ENCODE data around the gene PPP4R1. TPM values are rescaled to one million over a fixed set of nuclear protein-coding genes. Genes with fewer than 3 reads are reported as not detected.
"Not testable (repeated sequence)": the region's sequence is repeated elsewhere in the genome, so short reads cannot be mapped to it uniquely, and the experiment has no call there.

PPP4R1 gene
- total RNA-seq, 2 experiments from 2014 or later, result 42.2 to 42.9 TPM

DNA sequence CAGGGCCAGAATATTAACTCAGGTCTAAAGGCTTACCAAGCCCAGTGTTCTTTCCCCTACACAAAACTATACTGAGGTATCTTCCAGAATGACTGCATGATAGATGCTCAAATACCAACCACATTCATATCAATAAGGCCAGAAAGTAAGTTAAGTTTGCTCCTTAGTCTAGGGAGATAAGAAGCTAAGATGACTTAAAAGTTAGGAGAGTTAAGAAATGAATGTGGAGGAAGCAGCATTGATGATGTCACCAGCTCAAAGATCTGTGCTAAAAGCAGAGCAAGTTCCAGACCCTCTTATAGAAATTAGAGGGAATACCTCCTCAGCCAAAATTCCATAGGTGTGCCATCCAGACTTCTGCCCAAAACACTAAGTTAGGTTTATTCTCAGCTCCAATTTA is 6.1 kb downstream of the PPP4R1 start:
- POLR2A ChIA-PET, result no interaction called here

DNA sequence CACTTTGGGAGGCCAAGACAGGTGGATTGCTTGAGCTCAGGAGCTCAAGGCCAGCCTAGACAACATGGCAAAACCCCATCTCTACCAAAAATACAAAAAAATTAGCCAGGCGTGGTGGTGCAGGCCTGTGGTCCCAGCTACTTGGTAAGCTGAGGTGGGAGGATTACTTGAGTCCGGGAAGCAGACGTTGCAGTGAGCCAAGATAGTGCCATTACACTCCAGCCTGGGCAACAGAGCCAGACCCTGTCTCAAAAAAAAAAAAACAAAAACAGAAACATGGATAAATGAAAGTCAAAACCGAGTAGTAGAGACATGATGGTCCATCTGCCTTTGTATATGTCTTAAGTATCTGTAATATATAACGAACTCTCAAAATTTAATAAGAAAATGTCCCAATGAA is 7.2 kb downstream of the PPP4R1 start:
- H3K27me3 Mint-ChIP-seq (ENCODE audit: low read depth); H3K4me3 Mint-ChIP-seq; POLR2A ChIA-PET; ATAC-seq; H3K27ac Mint-ChIP-seq; H3K9me3 Mint-ChIP-seq (ENCODE audit: insufficient read depth); DNase-seq; CTCF ChIA-PET: not testable (repeated sequence)
- H3K4me1 Mint-ChIP-seq (ENCODE audit: low read depth), result peaks cover 22% of the 10 kb centered on the region
- peaks cover 17% of the 10 kb centered on the region for H3K36me3 Mint-ChIP-seq (ENCODE audit: low read depth)

More for the DNA sequence above, 6.1 kb downstream of the PPP4R1 start:
- DNase-seq, result no peak
- Mint-ChIP-seq H3K27me3 (ENCODE audit: low read depth) (no peaks in the 10 kb centered on the region), H3K9me3 (ENCODE audit: insufficient read depth) (no peaks in the 10 kb centered on the region), H3K4me3 (no peak overlapping the region), H3K27ac (no peak overlapping the region), H3K36me3 (ENCODE audit: low read depth) (peaks cover 14% of the 10 kb centered on the region), H3K4me1 (ENCODE audit: low read depth) (peaks cover 33% of the 10 kb centered on the region)
- CTCF ChIA-PET, result interaction anchor here (0.8 kb wide), 1 partner anchor 65 kb away, joined by 3 read pairs; no protein-coding TSS in a partner anchor
- no peak for ATAC-seq

DNA sequence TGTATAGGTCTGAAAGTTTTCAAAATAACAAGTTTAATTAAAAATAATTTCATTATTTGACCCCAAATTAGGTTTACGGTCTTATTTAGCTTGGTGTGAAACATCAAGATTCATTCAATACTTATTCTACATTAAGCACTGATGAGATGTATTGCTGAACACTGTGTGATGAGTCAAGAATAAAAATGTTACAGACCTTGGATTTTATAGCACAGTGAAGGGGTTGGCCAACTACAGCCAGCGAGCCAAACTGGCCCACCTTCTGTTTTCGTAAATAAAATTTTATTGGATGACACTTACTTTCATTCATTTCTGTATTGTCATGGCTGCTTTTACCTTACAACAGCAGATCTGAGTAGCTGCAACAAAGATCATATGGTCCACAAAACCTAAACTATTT is 8.3 kb downstream of the PPP4R1 start:
- H3K36me3 Mint-ChIP-seq (ENCODE audit: low read depth), result peaks cover 16% of the 10 kb centered on the region
- no peaks in the 10 kb centered on the region for H3K27me3 Mint-ChIP-seq (ENCODE audit: low read depth)
- no peak overlapping the region for H3K27ac Mint-ChIP-seq
- no peak for DNase-seq
- H3K4me1 Mint-ChIP-seq (ENCODE audit: low read depth), result peaks cover 19% of the 10 kb centered on the region
- ChIA-PET POLR2A (no interaction called here), CTCF (no interaction called here)
- H3K9me3 Mint-ChIP-seq (ENCODE audit: insufficient read depth), result no peaks in the 10 kb centered on the region
- no peak overlapping the region for H3K4me3 Mint-ChIP-seq
- ATAC-seq, result no peak

DNA sequence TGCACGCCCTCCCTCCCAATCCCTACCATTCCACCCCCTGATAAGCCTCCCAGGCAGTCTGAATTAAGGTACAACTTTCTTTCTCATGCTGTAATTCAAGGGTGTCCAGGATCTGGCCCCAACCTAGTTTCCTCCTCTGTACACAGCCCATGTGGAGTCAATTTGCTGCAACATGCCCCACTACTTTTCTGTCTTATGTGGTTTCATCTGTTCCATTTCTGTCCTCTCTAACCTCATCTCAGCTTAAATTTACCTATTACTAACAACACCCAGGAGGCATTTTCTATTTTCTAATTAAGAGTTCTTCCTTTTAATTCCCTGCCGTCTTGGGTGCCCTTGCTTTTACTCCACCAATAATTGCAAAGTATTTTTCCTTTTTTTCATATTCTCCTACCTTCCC is 10.0 kb downstream of the PPP4R1 start:
- POLR2A ChIA-PET, result interaction anchor here (0.7 kb wide), 1 partner anchor 921 kb away, joined by 3 read pairs; the partner anchor contains the start of gene NAPG

DNA sequence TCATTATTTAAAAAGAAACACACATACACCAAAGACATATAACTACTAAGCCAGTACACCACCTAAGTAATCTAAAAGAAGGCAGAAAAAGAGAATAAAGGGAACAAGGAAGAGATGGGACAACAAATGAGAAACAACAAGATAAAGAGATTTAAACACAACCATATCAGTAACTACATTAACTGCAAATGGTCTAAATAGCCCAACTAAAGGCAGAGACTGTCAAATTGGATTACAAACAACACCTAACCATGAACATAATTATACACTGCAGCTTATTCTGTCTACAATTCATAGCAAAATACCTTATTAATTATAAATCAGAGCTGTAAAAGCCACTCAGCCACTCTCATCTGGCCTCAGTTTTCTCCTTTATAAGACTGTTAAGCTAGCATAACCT is 15.0 kb downstream of the PPP4R1 start:
- no peak overlapping the region for H3K4me3 Mint-ChIP-seq
- CTCF ChIA-PET, result no interaction called here
- H3K9me3 Mint-ChIP-seq (ENCODE audit: insufficient read depth), result peaks cover 26% of the 10 kb centered on the region
- POLR2A ChIA-PET, result no interaction called here
- H3K36me3 Mint-ChIP-seq (ENCODE audit: low read depth), result peaks cover 32% of the 10 kb centered on the region
- H3K27me3 Mint-ChIP-seq (ENCODE audit: low read depth), result no peaks in the 10 kb centered on the region
- ATAC-seq, result no peak
- no peak overlapping the region for H3K27ac Mint-ChIP-seq
- peaks cover 17% of the 10 kb centered on the region for H3K4me1 Mint-ChIP-seq (ENCODE audit: low read depth)
- no peak for DNase-seq

More for the DNA sequence above, 10.0 kb downstream of the PPP4R1 start:
- Mint-ChIP-seq H3K4me3 (no peak overlapping the region), H3K36me3 (ENCODE audit: low read depth) (peaks cover 16% of the 10 kb centered on the region), H3K27ac (no peak overlapping the region), H3K4me1 (ENCODE audit: low read depth) (peaks cover 18% of the 10 kb centered on the region), H3K27me3 (ENCODE audit: low read depth) (no peaks in the 10 kb centered on the region), H3K9me3 (ENCODE audit: insufficient read depth) (peaks cover 10% of the 10 kb centered on the region)
- no peak for ATAC-seq
- no peak for DNase-seq
- CTCF ChIA-PET, result no interaction called here

DNA sequence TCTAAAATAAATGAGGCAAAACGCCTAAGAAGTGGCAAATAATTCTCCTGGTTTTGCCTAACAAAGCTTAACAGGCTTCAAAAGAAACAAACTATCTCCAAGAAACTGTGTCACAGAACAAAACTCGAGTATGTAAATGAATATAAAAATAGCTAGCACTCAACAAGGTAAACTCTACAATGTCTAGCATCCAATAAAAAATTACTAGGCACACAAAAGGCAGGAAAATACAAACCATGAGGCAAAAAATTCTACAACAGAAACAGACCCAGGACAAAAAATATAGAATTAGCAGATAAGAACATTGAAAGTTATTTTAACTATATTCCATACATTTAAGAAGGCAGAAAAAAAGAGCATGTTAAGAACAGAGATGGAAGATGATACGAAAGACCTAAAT is 16.8 kb downstream of the PPP4R1 start:
- Mint-ChIP-seq H3K4me3 (no peak overlapping the region), H3K9me3 (ENCODE audit: insufficient read depth) (peaks cover 26% of the 10 kb centered on the region), H3K27ac (no peak overlapping the region), H3K36me3 (ENCODE audit: low read depth) (peaks cover 36% of the 10 kb centered on the region), H3K4me1 (ENCODE audit: low read depth) (peaks cover 15% of the 10 kb centered on the region), H3K27me3 (ENCODE audit: low read depth) (no peaks in the 10 kb centered on the region)
- DNase-seq (no peak), ATAC-seq (no peak)
- POLR2A ChIA-PET, result no interaction called here
- CTCF ChIA-PET, result interaction anchor here (1.1 kb wide), 1 partner anchor 19 kb away, joined by 3 read pairs; no protein-coding TSS in a partner anchor

DNA sequence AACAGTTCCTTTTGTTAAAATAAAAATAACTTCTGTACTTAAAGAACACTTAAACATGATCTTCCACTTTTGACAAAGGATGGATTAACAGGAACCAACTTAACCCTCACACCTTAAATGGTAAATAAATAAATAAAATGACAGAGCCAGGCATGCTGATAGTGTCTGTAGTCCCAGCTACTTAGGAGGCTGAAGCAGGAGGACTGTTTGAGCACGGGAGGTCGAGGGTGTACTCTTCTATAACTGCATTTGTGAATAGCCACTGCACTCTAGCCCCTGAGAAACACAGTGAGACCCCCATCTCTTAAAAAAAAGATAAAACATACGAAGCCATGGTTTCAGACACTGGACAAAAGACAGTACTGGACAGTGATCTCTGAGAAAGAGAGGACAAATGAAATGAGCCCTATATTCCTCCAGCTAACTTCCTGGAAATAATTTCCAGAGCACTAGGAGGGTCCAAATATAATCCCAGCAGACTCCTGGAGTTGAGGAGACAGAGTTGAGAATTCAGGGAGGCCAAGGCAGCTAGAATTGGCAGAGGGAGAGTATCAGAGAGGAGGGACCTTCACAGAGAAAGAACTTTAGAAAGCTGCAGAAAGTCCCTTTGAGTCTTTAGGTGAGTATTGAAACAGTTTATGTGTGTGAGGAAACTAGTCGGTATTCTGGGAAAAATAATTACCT is 17.4 kb downstream of the PPP4R1 start:
- ChIA-PET POLR2A (no interaction called here), CTCF (interaction anchor here (1.1 kb wide), 1 partner anchor 20 kb away, joined by 3 read pairs; no protein-coding TSS in a partner anchor)
- DNase-seq, result no peak
- ATAC-seq, result no peak
- H3K4me3 Mint-ChIP-seq, result no peak overlapping the region
- no peak overlapping the region for H3K27ac Mint-ChIP-seq
- H3K9me3 Mint-ChIP-seq (ENCODE audit: insufficient read depth), result peaks cover 26% of the 10 kb centered on the region
- no peaks in the 10 kb centered on the region for H3K27me3 Mint-ChIP-seq (ENCODE audit: low read depth)
- H3K4me1 Mint-ChIP-seq (ENCODE audit: low read depth), result peaks cover 15% of the 10 kb centered on the region
- H3K36me3 Mint-ChIP-seq (ENCODE audit: low read depth), result peaks cover 38% of the 10 kb centered on the region

DNA sequence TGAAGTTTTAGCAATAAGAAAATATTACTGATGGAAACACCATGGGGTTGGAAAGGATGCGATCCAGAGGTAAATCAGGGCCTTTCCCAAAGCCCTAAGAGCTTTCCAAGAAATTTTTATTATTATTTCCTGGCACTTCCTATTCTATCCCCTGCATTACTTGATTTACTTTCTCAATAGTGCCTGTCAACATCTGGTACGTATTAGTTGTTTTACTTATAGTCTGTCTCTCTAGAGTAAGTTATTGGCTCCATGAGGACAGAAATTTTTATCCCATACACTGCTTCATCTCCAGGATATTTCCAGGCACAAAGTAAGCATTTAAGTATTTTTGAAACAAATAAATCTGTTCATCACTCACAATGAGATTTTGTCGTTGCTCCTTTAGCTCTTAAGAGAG is 18.1 kb downstream of the PPP4R1 start:
- POLR2A ChIA-PET, result no interaction called here

DNA sequence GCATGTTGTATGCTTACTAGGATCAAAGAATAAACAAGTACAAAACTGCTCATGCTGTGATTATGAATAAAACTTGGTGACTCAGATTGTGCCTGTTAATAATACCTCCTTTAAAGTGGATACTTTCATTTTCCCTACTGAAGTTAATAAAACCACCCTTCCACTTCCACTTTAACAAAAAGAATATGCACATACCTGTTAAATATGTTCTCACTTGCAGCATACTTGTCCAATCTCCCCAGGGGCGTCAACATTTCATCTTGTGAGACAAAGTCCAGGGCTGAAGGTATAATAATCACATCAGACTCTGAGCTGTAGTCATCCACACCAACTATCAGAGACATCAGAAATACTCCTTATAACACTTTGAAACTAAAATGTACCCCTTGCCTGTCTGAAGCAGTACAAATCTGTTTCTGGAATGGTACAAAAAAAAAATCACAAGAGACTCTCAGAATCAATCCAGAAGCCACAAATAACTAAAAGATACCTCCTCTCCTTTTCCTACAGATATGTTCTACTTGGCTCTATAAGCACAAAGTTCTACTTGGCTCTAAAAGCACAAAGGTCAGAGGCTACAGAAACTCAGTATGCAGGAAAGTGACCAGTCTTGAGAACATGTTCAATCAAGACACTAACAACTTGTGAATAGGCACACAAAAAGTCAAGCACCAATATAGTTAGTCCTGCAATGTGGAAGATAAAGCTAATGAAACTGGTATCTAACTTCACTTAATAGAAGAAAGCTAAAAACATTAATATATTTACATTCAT is 19.3 kb downstream of the PPP4R1 start:
- no peak overlapping the region for H3K27ac Mint-ChIP-seq
- ATAC-seq, result no peak

More for the DNA sequence above, 18.1 kb downstream of the PPP4R1 start:
- ATAC-seq (no peak), DNase-seq (no peak)
- H3K4me3 Mint-ChIP-seq, result no peak overlapping the region
- peaks cover 39% of the 10 kb centered on the region for H3K36me3 Mint-ChIP-seq (ENCODE audit: low read depth)
- no peaks in the 10 kb centered on the region for H3K27me3 Mint-ChIP-seq (ENCODE audit: low read depth)
- peaks cover 26% of the 10 kb centered on the region for H3K9me3 Mint-ChIP-seq (ENCODE audit: insufficient read depth)
- peaks cover 15% of the 10 kb centered on the region for H3K4me1 Mint-ChIP-seq (ENCODE audit: low read depth)
- no peak overlapping the region for H3K27ac Mint-ChIP-seq
- CTCF ChIA-PET, result no interaction called here

DNA sequence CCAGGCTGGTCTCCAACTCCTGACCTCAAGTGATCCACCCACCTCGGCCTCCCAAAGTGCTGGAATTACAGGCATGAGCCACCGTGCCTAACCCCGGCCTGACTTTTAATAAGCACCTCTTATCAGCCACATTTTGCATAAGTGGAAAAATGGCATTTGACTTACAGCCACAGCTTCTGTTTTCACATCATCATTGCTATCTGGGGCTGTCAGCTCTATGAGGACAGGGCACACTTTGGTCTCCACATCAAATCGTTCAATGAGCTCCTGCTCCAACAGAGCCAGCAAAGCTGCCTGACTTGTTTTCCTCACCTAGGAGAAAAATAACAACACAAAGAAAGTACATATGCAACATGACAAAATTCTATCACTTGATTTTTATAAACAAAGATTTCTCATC is 26.4 kb downstream of the PPP4R1 start:
- H3K27me3 Mint-ChIP-seq (ENCODE audit: low read depth), result no peaks in the 10 kb centered on the region
- H3K4me3 Mint-ChIP-seq, result no peak overlapping the region
- ChIA-PET POLR2A (no interaction called here), CTCF (no interaction called here)
- no peak overlapping the region for H3K27ac Mint-ChIP-seq
- H3K9me3 Mint-ChIP-seq (ENCODE audit: insufficient read depth), result no peaks in the 10 kb centered on the region
- DNase-seq, result no peak
- no peak for ATAC-seq
- peaks cover 39% of the 10 kb centered on the region for H3K36me3 Mint-ChIP-seq (ENCODE audit: low read depth)
- no peaks in the 10 kb centered on the region for H3K4me1 Mint-ChIP-seq (ENCODE audit: low read depth)

More for the DNA sequence above, 19.3 kb downstream of the PPP4R1 start:
- H3K4me3 Mint-ChIP-seq, result no peak overlapping the region
- H3K4me1 Mint-ChIP-seq (ENCODE audit: low read depth), result peaks cover 15% of the 10 kb centered on the region
- CTCF ChIA-PET, result no interaction called here
- H3K9me3 Mint-ChIP-seq (ENCODE audit: insufficient read depth), result peaks cover 23% of the 10 kb centered on the region
- peaks cover 38% of the 10 kb centered on the region for H3K36me3 Mint-ChIP-seq (ENCODE audit: low read depth)
- POLR2A ChIA-PET, result no interaction called here
- no peaks in the 10 kb centered on the region for H3K27me3 Mint-ChIP-seq (ENCODE audit: low read depth)
- DNase-seq, result no peak

DNA sequence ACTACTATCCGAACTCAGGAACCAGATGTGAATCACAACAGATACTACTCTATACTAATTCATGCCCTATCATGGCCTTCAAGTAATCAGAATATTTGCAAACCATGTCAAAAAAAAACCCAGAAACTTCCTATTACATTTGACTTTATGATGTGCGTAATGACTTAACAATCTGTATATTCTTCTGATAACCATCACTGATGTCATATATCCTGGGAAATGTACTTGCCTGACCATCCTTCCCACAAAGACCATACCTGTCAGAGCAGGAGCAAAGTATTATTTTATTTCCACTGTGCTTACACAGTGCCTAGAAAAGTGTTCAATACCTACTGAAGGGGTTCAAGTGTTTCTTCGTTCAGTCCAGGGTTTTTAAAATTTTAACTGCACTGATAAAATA is 27.5 kb downstream of the PPP4R1 start:
- ChIA-PET CTCF (no interaction called here), POLR2A (no interaction called here)
- no peaks in the 10 kb centered on the region for H3K9me3 Mint-ChIP-seq (ENCODE audit: insufficient read depth)
- no peak overlapping the region for H3K4me3 Mint-ChIP-seq
- no peaks in the 10 kb centered on the region for H3K27me3 Mint-ChIP-seq (ENCODE audit: low read depth)
- ATAC-seq (no peak), DNase-seq (no peak)
- H3K36me3 Mint-ChIP-seq (ENCODE audit: low read depth), result peaks cover 40% of the 10 kb centered on the region
- no peak overlapping the region for H3K27ac Mint-ChIP-seq
- no peaks in the 10 kb centered on the region for H3K4me1 Mint-ChIP-seq (ENCODE audit: low read depth)

DNA sequence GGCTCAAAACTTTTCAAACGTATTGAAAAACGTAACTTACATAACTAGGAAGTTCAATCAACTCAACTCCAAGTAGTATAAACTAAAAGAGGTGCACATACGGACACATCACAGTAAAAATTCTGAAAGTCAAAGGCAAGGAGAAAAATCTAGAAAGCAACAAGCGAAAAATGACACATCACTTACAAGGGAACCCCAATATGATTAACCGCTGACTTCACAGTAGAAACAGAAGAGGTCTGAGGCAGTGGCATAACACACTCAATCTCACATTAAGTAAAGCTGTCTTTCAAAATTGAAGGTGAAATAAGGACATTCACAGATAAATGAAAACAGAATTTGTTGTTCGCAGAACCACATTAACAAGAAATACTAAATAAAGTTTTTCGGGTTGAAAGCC is 32.7 kb downstream of the PPP4R1 start:
- peaks cover 39% of the 10 kb centered on the region for H3K36me3 Mint-ChIP-seq (ENCODE audit: low read depth)
- ChIA-PET POLR2A (no interaction called here), CTCF (interaction anchor here (0.6 kb wide), 1 partner anchor 1572 kb away, joined by 3 read pairs; no protein-coding TSS in a partner anchor)
- no peaks in the 10 kb centered on the region for H3K9me3 Mint-ChIP-seq (ENCODE audit: insufficient read depth)
- no peak overlapping the region for H3K27ac Mint-ChIP-seq
- H3K4me1 Mint-ChIP-seq (ENCODE audit: low read depth), result no peaks in the 10 kb centered on the region
- DNase-seq (no peak), ATAC-seq (no peak)
- no peaks in the 10 kb centered on the region for H3K27me3 Mint-ChIP-seq (ENCODE audit: low read depth)
- no peak overlapping the region for H3K4me3 Mint-ChIP-seq

Measured in activated CD8-positive, alpha-beta T cell treated with anti-CD3 and anti-CD28 coated beads, Interleukin-2, amount 10 ng/mL, durations not matched to agents 7 days and 5 days (primary cell).